ENCODE measurements around the gene RAD23A. TPM values are rescaled to one million over a fixed set of nuclear protein-coding genes. Genes with fewer than 3 reads are reported as not detected.

RAD23A gene
- polyA plus RNA-seq, 2 of the 4 experiments (the other 2 are of a cell fraction): 56.2 to 71.6 TPM

- FAIRE-seq (no peak), ATAC-seq (no peak), DNase-seq (ENCODE audit: low read depth in 1 of 2, low spot score in 1 of 2) (no peak)
- 45% methylated on average over 2 of the region's 2 CpGs for WGBS (ENCODE audit: missing lambda C conversion rate)
- peaks cover 28% of the 10 kb centered on the region for H3K4me1 ChIP-seq
- ChIA-PET CTCF (no interaction called here), POLR2A (interaction anchor here (0.6 kb wide), 1 partner anchor 54 kb away, joined by 6 read pairs; no protein-coding TSS in a partner anchor)
- no peak overlapping the region for H3K4me3 ChIP-seq
- H3K4me2 ChIP-seq: no peak overlapping the region
- TF ChIP-seq, protein P1, sequence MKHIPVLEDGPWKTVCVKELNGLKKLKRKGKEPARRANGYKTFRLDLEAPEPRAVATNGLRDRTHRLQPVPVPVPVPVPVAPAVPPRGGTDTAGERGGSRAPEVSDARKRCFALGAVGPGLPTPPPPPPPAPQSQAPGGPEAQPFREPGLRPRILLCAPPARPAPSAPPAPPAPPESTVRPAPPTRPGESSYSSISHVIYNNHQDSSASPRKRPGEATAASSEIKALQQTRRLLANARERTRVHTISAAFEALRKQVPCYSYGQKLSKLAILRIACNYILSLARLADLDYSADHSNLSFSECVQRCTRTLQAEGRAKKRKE (CRISPR knock-in tag; IDR thresholded peaks at IDR 0.05; ENCODE audit: low read depth): no peak
- TF ChIP-seq MAZ (IDR thresholded peaks at IDR 0.05; ENCODE audit: borderline replicate concordance, low read depth, low read length): no peak
- H3K9me3 ChIP-seq: no peaks in the 10 kb centered on the region
- H3K27ac ChIP-seq: no peak overlapping the region
Observed at GRCh38 chr19:12944104-12944674, 1.5 kb upstream of the RAD23A start.

GRCh38 chr19:12946092-12946721 lies 545 bp downstream of the RAD23A start:
- ATAC-seq (peak; percentile 68 to 85), FAIRE-seq (no peak), DNase-seq (ENCODE audit: low read depth in 1 of 2, low spot score in 1 of 2) (peak in 1 of 2 experiments; percentile 67)
- ChIA-PET POLR2A (interaction anchor here (0.6 to 0.9 kb wide), 2 partner anchors 8 to 10 kb away, joined by 3 read pairs; partner anchors contain the start of gene CALR), CTCF (interaction anchor here (2.7 kb wide), 1 partner anchor 19 kb away, joined by 10 read pairs; no protein-coding TSS in a partner anchor)
- Histone ChIP-seq H3K4me2 (peak overlapping the region; percentile 97), H3K9me3 (no peaks in the 10 kb centered on the region), H3K4me1 (peaks cover 13% of the 10 kb centered on the region; the same call in 2 of the 3 replicates), H3K4me3 (peak overlapping the region; percentile 95), H3K27ac (peak overlapping the region; percentile 98 to 100)
- WGBS (ENCODE audit: missing lambda C conversion rate): under 1% methylated on average over 22 of the region's 40 CpGs
- TF ChIP-seq TFCP2L1 (CRISPR knock-in tag; IDR thresholded peaks at IDR 0.05) (no peak), POLR2A (IDR thresholded peaks at IDR 0.05; ENCODE audit: low read length) (no peak), BCL3 (IDR thresholded peaks at IDR 0.05) (no peak), NR3C1 (IDR thresholded peaks at IDR 0.05) (no peak), CHD2 (IDR thresholded peaks at IDR 0.05; ENCODE audit: low read length, partially characterized antibody) (peak; percentile 81), KDM1A (IDR thresholded peaks at IDR 0.05; ENCODE audit: low read depth) (no peak), ESRRA (IDR thresholded peaks at IDR 0.05; ENCODE audit: borderline replicate concordance, low read length) (no peak), RARB (CRISPR knock-in tag; IDR thresholded peaks at IDR 0.05) (no peak), MAZ (IDR thresholded peaks at IDR 0.05; ENCODE audit: borderline replicate concordance, low read depth, low read length) (no peak)
- TF ChIP-seq, protein P2, sequence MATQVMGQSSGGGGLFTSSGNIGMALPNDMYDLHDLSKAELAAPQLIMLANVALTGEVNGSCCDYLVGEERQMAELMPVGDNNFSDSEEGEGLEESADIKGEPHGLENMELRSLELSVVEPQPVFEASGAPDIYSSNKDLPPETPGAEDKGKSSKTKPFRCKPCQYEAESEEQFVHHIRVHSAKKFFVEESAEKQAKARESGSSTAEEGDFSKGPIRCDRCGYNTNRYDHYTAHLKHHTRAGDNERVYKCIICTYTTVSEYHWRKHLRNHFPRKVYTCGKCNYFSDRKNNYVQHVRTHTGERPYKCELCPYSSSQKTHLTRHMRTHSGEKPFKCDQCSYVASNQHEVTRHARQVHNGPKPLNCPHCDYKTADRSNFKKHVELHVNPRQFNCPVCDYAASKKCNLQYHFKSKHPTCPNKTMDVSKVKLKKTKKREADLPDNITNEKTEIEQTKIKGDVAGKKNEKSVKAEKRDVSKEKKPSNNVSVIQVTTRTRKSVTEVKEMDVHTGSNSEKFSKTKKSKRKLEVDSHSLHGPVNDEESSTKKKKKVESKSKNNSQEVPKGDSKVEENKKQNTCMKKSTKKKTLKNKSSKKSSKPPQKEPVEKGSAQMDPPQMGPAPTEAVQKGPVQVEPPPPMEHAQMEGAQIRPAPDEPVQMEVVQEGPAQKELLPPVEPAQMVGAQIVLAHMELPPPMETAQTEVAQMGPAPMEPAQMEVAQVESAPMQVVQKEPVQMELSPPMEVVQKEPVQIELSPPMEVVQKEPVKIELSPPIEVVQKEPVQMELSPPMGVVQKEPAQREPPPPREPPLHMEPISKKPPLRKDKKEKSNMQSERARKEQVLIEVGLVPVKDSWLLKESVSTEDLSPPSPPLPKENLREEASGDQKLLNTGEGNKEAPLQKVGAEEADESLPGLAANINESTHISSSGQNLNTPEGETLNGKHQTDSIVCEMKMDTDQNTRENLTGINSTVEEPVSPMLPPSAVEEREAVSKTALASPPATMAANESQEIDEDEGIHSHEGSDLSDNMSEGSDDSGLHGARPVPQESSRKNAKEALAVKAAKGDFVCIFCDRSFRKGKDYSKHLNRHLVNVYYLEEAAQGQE (IDR thresholded peaks at IDR 0.05): peak; percentile 77
- TF ChIP-seq, protein P3, sequence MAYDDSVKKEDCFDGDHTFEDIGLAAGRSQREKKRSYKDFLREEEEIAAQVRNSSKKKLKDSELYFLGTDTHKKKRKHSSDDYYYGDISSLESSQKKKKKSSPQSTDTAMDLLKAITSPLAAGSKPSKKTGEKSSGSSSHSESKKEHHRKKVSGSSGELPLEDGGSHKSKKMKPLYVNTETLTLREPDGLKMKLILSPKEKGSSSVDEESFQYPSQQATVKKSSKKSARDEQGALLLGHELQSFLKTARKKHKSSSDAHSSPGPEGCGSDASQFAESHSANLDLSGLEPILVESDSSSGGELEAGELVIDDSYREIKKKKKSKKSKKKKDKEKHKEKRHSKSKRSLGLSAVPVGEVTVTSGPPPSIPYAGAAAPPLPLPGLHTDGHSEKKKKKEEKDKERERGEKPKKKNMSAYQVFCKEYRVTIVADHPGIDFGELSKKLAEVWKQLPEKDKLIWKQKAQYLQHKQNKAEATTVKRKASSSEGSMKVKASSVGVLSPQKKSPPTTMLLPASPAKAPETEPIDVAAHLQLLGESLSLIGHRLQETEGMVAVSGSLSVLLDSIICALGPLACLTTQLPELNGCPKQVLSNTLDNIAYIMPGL (CRISPR knock-in tag; IDR thresholded peaks at IDR 0.05; ENCODE audit: borderline replicate concordance): no peak

Data from A549 (cell line).